Measurements from ENCODE around the gene LYRM7. TPM values are rescaled to one million over a fixed set of nuclear protein-coding genes. Genes with fewer than 3 reads are reported as not detected.
"Not testable (repeated sequence)": the region's sequence is repeated elsewhere in the genome, so short reads cannot be mapped to it uniquely, and the experiment has no call there.

The LYRM7 gene
- 13.6 TPM for total RNA-seq

- Histone ChIP-seq H3K27me3 (ENCODE audit: control insufficient read depth in 3 of 3, insufficient read depth in 3 of 3, low read length in 3 of 3) (no peaks in the 10 kb centered on the region), H3K4me3 (ENCODE audit: low read length in 3 of 3) (peak within 1 kb of the TSS; percentile 93 to 96 (median 94)), H3K27ac (ENCODE audit: low read depth, low read length) (peak within 1 kb of the TSS; percentile 73), H3K9ac (ENCODE audit: low read depth in 1 of 3, low read length in 3 of 3) (peak within 1 kb of the TSS; percentile 83 to 90 (median 86)), H3K4me1 (ENCODE audit: control insufficient read depth in 3 of 3, insufficient read depth in 3 of 3, low read length in 3 of 3) (peaks cover 12 to 21% (median 15%) of the 10 kb centered on the region in 3 donors), H3K36me3 (ENCODE audit: control insufficient read depth in 3 of 3, insufficient read depth in 3 of 3, low read length in 3 of 3) (no peaks in the 10 kb centered on the region), H3K9me3 (ENCODE audit: control insufficient read depth in 3 of 3, low read length in 3 of 3) (no peaks in the 10 kb centered on the region)
These were observed at the start of gene LYRM7 for GRCh38 chr5:131170540-131171275. Gene LYRM7, plus strand, starts transcription at chr5:131170944. Its CDS starts 77 bp downstream, at chr5:131171021.

- not testable (repeated sequence) for H3K27ac ChIP-seq (ENCODE audit: low read depth, low read length); H3K4me3 ChIP-seq (ENCODE audit: low read length in 3 of 3)
These were observed 43.5 kb upstream of the LYRM7 start for GRCh38 chr5:131127244-131127643.

GRCh38 chr5:131129306-131129705, 41.4 kb upstream of the LYRM7 start:
- H3K4me1 ChIP-seq (ENCODE audit: control insufficient read depth in 3 of 3, insufficient read depth in 3 of 3, low read length in 3 of 3), result no peaks in the 10 kb centered on the region
- H3K27ac ChIP-seq (ENCODE audit: low read depth, low read length), result no peak overlapping the region
- no peaks in the 10 kb centered on the region for H3K36me3 ChIP-seq (ENCODE audit: control insufficient read depth in 3 of 3, insufficient read depth in 3 of 3, low read length in 3 of 3)
- no peak overlapping the region for H3K4me3 ChIP-seq (ENCODE audit: low read length in 3 of 3)
- no peaks in the 10 kb centered on the region for H3K27me3 ChIP-seq (ENCODE audit: control insufficient read depth in 3 of 3, insufficient read depth in 3 of 3, low read length in 3 of 3)
- H3K9ac ChIP-seq (ENCODE audit: low read depth in 1 of 3, low read length in 3 of 3), result no peak overlapping the region
- H3K9me3 ChIP-seq (ENCODE audit: control insufficient read depth in 3 of 3, low read length in 3 of 3), result no peaks in the 10 kb centered on the region

More at GRCh38 chr5:131127244-131127643, 43.5 kb upstream of the LYRM7 start:
- not testable (repeated sequence) for H3K4me1 ChIP-seq (ENCODE audit: control insufficient read depth in 3 of 3, insufficient read depth in 3 of 3, low read length in 3 of 3); H3K9me3 ChIP-seq (ENCODE audit: control insufficient read depth in 3 of 3, low read length in 3 of 3); H3K9ac ChIP-seq (ENCODE audit: low read depth in 1 of 3, low read length in 3 of 3); H3K27me3 ChIP-seq (ENCODE audit: control insufficient read depth in 3 of 3, insufficient read depth in 3 of 3, low read length in 3 of 3); H3K36me3 ChIP-seq (ENCODE audit: control insufficient read depth in 3 of 3, insufficient read depth in 3 of 3, low read length in 3 of 3)

GRCh38 chr5:131133091-131133490, 37.7 kb upstream of the LYRM7 start:
- not testable (repeated sequence) for H3K4me1 ChIP-seq (ENCODE audit: control insufficient read depth in 3 of 3, insufficient read depth in 3 of 3, low read length in 3 of 3); H3K36me3 ChIP-seq (ENCODE audit: control insufficient read depth in 3 of 3, insufficient read depth in 3 of 3, low read length in 3 of 3); H3K9me3 ChIP-seq (ENCODE audit: control insufficient read depth in 3 of 3, low read length in 3 of 3); H3K9ac ChIP-seq (ENCODE audit: low read depth in 1 of 3, low read length in 3 of 3); H3K27me3 ChIP-seq (ENCODE audit: control insufficient read depth in 3 of 3, insufficient read depth in 3 of 3, low read length in 3 of 3); H3K4me3 ChIP-seq (ENCODE audit: low read length in 3 of 3); H3K27ac ChIP-seq (ENCODE audit: low read depth, low read length)

GRCh38 chr5:131138406-131138805, 32.3 kb upstream of the LYRM7 start:
- H3K27me3 ChIP-seq (ENCODE audit: control insufficient read depth in 3 of 3, insufficient read depth in 3 of 3, low read length in 3 of 3); H3K9ac ChIP-seq (ENCODE audit: low read depth in 1 of 3, low read length in 3 of 3); H3K4me1 ChIP-seq (ENCODE audit: control insufficient read depth in 3 of 3, insufficient read depth in 3 of 3, low read length in 3 of 3); H3K4me3 ChIP-seq (ENCODE audit: low read length in 3 of 3); H3K36me3 ChIP-seq (ENCODE audit: control insufficient read depth in 3 of 3, insufficient read depth in 3 of 3, low read length in 3 of 3); H3K9me3 ChIP-seq (ENCODE audit: control insufficient read depth in 3 of 3, low read length in 3 of 3); H3K27ac ChIP-seq (ENCODE audit: low read depth, low read length): not testable (repeated sequence)

- no peaks in the 10 kb centered on the region for H3K27me3 ChIP-seq (ENCODE audit: control insufficient read depth in 3 of 3, insufficient read depth in 3 of 3, low read length in 3 of 3)
- H3K4me1 ChIP-seq (ENCODE audit: control insufficient read depth in 3 of 3, insufficient read depth in 3 of 3, low read length in 3 of 3), result no peaks in the 10 kb centered on the region
- no peaks in the 10 kb centered on the region for H3K9me3 ChIP-seq (ENCODE audit: control insufficient read depth in 3 of 3, low read length in 3 of 3)
- no peak overlapping the region for H3K27ac ChIP-seq (ENCODE audit: low read depth, low read length)
- no peaks in the 10 kb centered on the region for H3K36me3 ChIP-seq (ENCODE audit: control insufficient read depth in 3 of 3, insufficient read depth in 3 of 3, low read length in 3 of 3)
- H3K4me3 ChIP-seq (ENCODE audit: low read length in 3 of 3), result no peak overlapping the region
- no peak overlapping the region for H3K9ac ChIP-seq (ENCODE audit: low read depth in 1 of 3, low read length in 3 of 3)
These were observed 31.4 kb upstream of the LYRM7 start for GRCh38 chr5:131139321-131139720.

GRCh38 chr5:131142970-131143617, 27.6 kb upstream of the LYRM7 start:
- no peak overlapping the region for H3K27ac ChIP-seq (ENCODE audit: low read depth, low read length)
- H3K36me3 ChIP-seq (ENCODE audit: control insufficient read depth in 3 of 3, insufficient read depth in 3 of 3, low read length in 3 of 3), result no peaks in the 10 kb centered on the region
- H3K9me3 ChIP-seq (ENCODE audit: control insufficient read depth in 3 of 3, low read length in 3 of 3), result no peaks in the 10 kb centered on the region
- no peak overlapping the region for H3K9ac ChIP-seq (ENCODE audit: low read depth in 1 of 3, low read length in 3 of 3)
- H3K4me3 ChIP-seq (ENCODE audit: low read length in 3 of 3), result no peak overlapping the region
- H3K27me3 ChIP-seq (ENCODE audit: control insufficient read depth in 3 of 3, insufficient read depth in 3 of 3, low read length in 3 of 3), result no peaks in the 10 kb centered on the region
- no peaks in the 10 kb centered on the region for H3K4me1 ChIP-seq (ENCODE audit: control insufficient read depth in 3 of 3, insufficient read depth in 3 of 3, low read length in 3 of 3)

GRCh38 chr5:131147258-131147657, 23.5 kb upstream of the LYRM7 start:
- H3K9ac ChIP-seq (ENCODE audit: low read depth in 1 of 3, low read length in 3 of 3), result no peak overlapping the region
- H3K27me3 ChIP-seq (ENCODE audit: control insufficient read depth in 3 of 3, insufficient read depth in 3 of 3, low read length in 3 of 3), result no peaks in the 10 kb centered on the region
- H3K27ac ChIP-seq (ENCODE audit: low read depth, low read length), result no peak overlapping the region
- H3K36me3 ChIP-seq (ENCODE audit: control insufficient read depth in 3 of 3, insufficient read depth in 3 of 3, low read length in 3 of 3), result no peaks in the 10 kb centered on the region
- H3K4me1 ChIP-seq (ENCODE audit: control insufficient read depth in 3 of 3, insufficient read depth in 3 of 3, low read length in 3 of 3), result no peaks in the 10 kb centered on the region
- no peak overlapping the region for H3K4me3 ChIP-seq (ENCODE audit: low read length in 3 of 3)
- no peaks in the 10 kb centered on the region for H3K9me3 ChIP-seq (ENCODE audit: control insufficient read depth in 3 of 3, low read length in 3 of 3)

GRCh38 chr5:131148835-131149234, 21.9 kb upstream of the LYRM7 start:
- H3K27ac ChIP-seq (ENCODE audit: low read depth, low read length), result no peak overlapping the region
- no peaks in the 10 kb centered on the region for H3K27me3 ChIP-seq (ENCODE audit: control insufficient read depth in 3 of 3, insufficient read depth in 3 of 3, low read length in 3 of 3)
- H3K9ac ChIP-seq (ENCODE audit: low read depth in 1 of 3, low read length in 3 of 3), result no peak overlapping the region

GRCh38 chr5:131150408-131150807, 20.3 kb upstream of the LYRM7 start:
- Histone ChIP-seq H3K27me3 (ENCODE audit: control insufficient read depth in 3 of 3, insufficient read depth in 3 of 3, low read length in 3 of 3) (no peaks in the 10 kb centered on the region), H3K9ac (ENCODE audit: low read depth in 1 of 3, low read length in 3 of 3) (no peak overlapping the region), H3K27ac (ENCODE audit: low read depth, low read length) (no peak overlapping the region), H3K9me3 (ENCODE audit: control insufficient read depth in 3 of 3, low read length in 3 of 3) (no peaks in the 10 kb centered on the region), H3K36me3 (ENCODE audit: control insufficient read depth in 3 of 3, insufficient read depth in 3 of 3, low read length in 3 of 3) (no peaks in the 10 kb centered on the region), H3K4me1 (ENCODE audit: control insufficient read depth in 3 of 3, insufficient read depth in 3 of 3, low read length in 3 of 3) (no peaks in the 10 kb centered on the region), H3K4me3 (ENCODE audit: low read length in 3 of 3) (no peak overlapping the region)

More at GRCh38 chr5:131148835-131149234, 21.9 kb upstream of the LYRM7 start:
- H3K4me3 ChIP-seq (ENCODE audit: low read length in 3 of 3), result no peak overlapping the region
- no peaks in the 10 kb centered on the region for H3K36me3 ChIP-seq (ENCODE audit: control insufficient read depth in 3 of 3, insufficient read depth in 3 of 3, low read length in 3 of 3)
- H3K9me3 ChIP-seq (ENCODE audit: control insufficient read depth in 3 of 3, low read length in 3 of 3), result no peaks in the 10 kb centered on the region
- H3K4me1 ChIP-seq (ENCODE audit: control insufficient read depth in 3 of 3, insufficient read depth in 3 of 3, low read length in 3 of 3), result no peaks in the 10 kb centered on the region

All from skeletal muscle tissue (tissue), 4 donors.